Measurements from ENCODE around the gene TCAP.
"Not testable (repeated sequence)": the region's sequence is repeated elsewhere in the genome, so short reads cannot be mapped to it uniquely, and the experiment has no call there.

TCAP gene

GRCh38 chr17:39709319-39709997 is 44.3 kb downstream of the TCAP start:
- no peak for DNase-seq

- no peak for DNase-seq
These were observed 45.1 kb downstream of the TCAP start for GRCh38 chr17:39709998-39710964.

- DNase-seq, result not testable (repeated sequence)
These were observed 45.9 kb downstream of the TCAP start for GRCh38 chr17:39711071-39711470.

- no peak for DNase-seq
These were observed 46.7 kb downstream of the TCAP start for GRCh38 chr17:39711851-39712250.

- no peak for DNase-seq
These were observed 49.1 kb downstream of the TCAP start for GRCh38 chr17:39714234-39714633.

- DNase-seq, result no peak
These were observed 50.4 kb downstream of the TCAP start for GRCh38 chr17:39715375-39716072.
